Measurements from ENCODE around the gene KMT2B. TPM values are rescaled to one million over a fixed set of nuclear protein-coding genes. Genes with fewer than 3 reads are reported as not detected.

KMT2B gene
- total and polyA plus RNA-seq, 9 of the 15 experiments (the other 6 are each of a cell fraction or from before 2014, with no cell fraction given) = 0.63 to 43.9 (median 8.1) TPM

DNA sequence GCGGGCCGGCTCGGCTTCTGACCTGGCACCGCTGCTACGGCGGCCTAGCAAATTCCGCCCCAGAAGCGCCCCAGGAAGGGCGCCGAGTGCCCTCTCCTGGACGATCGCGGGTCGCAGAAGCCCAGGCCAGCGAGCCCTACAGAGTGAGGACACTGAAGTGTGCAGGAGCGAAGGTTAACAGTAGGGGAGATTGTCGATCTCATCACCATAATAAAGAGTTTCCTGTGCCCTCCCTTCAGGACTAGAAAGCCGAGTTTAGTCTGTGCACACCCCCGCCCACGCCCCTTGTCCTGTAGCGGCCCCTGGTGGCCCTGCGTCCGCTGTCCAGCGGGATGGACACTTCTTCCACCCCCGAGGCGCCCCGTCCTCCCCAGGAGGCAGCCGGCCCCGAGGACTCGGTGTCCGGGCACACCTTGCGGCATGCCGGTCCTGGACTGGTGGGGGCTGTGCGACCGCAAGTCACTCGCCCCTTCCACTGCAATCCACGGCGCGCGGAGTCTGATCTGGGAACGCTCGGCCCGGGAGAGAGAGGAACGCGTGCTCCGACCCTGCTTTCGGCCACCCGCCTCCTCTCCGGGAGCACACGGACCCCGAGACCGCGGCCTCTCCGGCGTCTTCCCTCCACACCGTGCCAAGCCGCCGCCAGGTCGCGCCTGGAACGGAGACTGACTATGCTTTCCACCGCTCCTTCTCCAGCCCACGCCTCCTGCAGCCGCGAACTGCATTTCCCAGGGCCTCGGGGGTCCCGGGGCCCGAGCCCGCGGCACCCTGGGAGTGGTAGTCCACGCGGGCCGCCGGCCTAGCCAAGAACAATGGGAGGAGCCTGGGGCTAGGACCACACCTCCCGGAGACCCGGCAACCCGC is 770 bp upstream of the KMT2B start (continued):
- no peak for TF ChIP-seq ZNF212 (CRISPR knock-in tag; IDR thresholded peaks at IDR 0.05)
- peak; percentile 17; the same call in 1 of the 2 replicates for TF ChIP-seq KLF1 (tag; IDR thresholded peaks at IDR 0.05)
- peak; percentile 78; the same call in 1 of the 2 replicates for TF ChIP-seq ZNF197 (CRISPR knock-in tag; IDR thresholded peaks at IDR 0.05; ENCODE audit: low read depth)
- peak; percentile 98 for TF ChIP-seq EGR1 (conservative IDR thresholded peaks at IDR 0.05)
- TF ChIP-seq, protein P1, sequence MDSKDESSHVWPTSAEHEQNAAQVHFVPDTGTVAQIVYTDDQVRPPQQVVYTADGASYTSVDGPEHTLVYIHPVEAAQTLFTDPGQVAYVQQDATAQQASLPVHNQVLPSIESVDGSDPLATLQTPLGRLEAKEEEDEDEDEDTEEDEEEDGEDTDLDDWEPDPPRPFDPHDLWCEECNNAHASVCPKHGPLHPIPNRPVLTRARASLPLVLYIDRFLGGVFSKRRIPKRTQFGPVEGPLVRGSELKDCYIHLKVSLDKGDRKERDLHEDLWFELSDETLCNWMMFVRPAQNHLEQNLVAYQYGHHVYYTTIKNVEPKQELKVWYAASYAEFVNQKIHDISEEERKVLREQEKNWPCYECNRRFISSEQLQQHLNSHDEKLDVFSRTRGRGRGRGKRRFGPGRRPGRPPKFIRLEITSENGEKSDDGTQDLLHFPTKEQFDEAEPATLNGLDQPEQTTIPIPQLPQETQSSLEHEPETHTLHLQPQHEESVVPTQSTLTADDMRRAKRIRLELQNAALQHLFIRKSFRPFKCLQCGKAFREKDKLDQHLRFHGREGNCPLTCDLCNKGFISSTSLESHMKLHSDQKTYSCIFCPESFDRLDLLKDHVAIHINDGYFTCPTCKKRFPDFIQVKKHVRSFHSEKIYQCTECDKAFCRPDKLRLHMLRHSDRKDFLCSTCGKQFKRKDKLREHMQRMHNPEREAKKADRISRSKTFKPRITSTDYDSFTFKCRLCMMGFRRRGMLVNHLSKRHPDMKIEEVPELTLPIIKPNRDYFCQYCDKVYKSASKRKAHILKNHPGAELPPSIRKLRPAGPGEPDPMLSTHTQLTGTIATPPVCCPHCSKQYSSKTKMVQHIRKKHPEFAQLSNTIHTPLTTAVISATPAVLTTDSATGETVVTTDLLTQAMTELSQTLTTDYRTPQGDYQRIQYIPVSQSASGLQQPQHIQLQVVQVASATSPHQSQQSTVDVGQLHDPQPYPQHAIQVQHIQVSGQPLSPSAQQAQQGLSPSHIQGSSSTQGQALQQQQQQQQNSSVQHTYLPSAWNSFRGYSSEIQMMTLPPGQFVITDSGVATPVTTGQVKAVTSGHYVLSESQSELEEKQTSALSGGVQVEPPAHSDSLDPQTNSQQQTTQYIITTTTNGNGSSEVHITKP (IDR thresholded peaks at IDR 0.05; ENCODE audit: partially characterized antibody) = peak; percentile 72
- TF ChIP-seq, protein P2, sequence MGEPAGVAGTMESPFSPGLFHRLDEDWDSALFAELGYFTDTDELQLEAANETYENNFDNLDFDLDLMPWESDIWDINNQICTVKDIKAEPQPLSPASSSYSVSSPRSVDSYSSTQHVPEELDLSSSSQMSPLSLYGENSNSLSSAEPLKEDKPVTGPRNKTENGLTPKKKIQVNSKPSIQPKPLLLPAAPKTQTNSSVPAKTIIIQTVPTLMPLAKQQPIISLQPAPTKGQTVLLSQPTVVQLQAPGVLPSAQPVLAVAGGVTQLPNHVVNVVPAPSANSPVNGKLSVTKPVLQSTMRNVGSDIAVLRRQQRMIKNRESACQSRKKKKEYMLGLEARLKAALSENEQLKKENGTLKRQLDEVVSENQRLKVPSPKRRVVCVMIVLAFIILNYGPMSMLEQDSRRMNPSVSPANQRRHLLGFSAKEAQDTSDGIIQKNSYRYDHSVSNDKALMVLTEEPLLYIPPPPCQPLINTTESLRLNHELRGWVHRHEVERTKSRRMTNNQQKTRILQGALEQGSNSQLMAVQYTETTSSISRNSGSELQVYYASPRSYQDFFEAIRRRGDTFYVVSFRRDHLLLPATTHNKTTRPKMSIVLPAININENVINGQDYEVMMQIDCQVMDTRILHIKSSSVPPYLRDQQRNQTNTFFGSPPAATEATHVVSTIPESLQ (CRISPR knock-in tag; IDR thresholded peaks at IDR 0.05) = 0 out of 2 replicates have a peak, but pooled peaks have one; percentile 19
- TF ChIP-seq, protein P3, sequence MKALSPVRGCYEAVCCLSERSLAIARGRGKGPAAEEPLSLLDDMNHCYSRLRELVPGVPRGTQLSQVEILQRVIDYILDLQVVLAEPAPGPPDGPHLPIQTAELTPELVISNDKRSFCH (CRISPR knock-in tag; IDR thresholded peaks at IDR 0.05) = no peak
- TF ChIP-seq, protein P3 (tag; IDR thresholded peaks at IDR 0.05) = peak; percentile 25; the same call in 1 of the 2 replicates
- TF ChIP-seq, protein P4, sequence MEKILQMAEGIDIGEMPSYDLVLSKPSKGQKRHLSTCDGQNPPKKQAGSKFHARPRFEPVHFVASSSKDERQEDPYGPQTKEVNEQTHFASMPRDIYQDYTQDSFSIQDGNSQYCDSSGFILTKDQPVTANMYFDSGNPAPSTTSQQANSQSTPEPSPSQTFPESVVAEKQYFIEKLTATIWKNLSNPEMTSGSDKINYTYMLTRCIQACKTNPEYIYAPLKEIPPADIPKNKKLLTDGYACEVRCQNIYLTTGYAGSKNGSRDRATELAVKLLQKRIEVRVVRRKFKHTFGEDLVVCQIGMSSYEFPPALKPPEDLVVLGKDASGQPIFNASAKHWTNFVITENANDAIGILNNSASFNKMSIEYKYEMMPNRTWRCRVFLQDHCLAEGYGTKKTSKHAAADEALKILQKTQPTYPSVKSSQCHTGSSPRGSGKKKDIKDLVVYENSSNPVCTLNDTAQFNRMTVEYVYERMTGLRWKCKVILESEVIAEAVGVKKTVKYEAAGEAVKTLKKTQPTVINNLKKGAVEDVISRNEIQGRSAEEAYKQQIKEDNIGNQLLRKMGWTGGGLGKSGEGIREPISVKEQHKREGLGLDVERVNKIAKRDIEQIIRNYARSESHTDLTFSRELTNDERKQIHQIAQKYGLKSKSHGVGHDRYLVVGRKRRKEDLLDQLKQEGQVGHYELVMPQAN (IDR thresholded peaks at IDR 0.05; ENCODE audit: borderline replicate concordance) = peak; percentile 88
- TF ChIP-seq, protein P5, sequence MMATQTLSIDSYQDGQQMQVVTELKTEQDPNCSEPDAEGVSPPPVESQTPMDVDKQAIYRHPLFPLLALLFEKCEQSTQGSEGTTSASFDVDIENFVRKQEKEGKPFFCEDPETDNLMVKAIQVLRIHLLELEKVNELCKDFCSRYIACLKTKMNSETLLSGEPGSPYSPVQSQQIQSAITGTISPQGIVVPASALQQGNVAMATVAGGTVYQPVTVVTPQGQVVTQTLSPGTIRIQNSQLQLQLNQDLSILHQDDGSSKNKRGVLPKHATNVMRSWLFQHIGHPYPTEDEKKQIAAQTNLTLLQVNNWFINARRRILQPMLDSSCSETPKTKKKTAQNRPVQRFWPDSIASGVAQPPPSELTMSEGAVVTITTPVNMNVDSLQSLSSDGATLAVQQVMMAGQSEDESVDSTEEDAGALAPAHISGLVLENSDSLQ (IDR thresholded peaks at IDR 0.05) = peak; percentile 56
- peak; percentile 77 for TF ChIP-seq FOXJ2 (tag; IDR thresholded peaks at IDR 0.05)
- no peak for TF ChIP-seq TAF9B (IDR thresholded peaks at IDR 0.05; ENCODE audit: partially characterized antibody)
- peak; percentile 40; the same call in 1 of the 2 replicates for TF ChIP-seq TEAD4 (IDR thresholded peaks at IDR 0.05; ENCODE audit: low read length)
- no peak for TF ChIP-seq TEAD4 (CRISPR knock-in tag; IDR thresholded peaks at IDR 0.05; ENCODE audit: borderline replicate concordance)
- TF ChIP-seq NFYB (IDR thresholded peaks at IDR 0.05; ENCODE audit: extremely low read depth, insufficient read length) = no peak
- TF ChIP-seq ELF2 (CRISPR knock-in tag; IDR thresholded peaks at IDR 0.05) = 0 out of 2 replicates have a peak, but pooled peaks have one; percentile 76
- peak; percentile 60 for TF ChIP-seq SMARCA4 (IDR thresholded peaks at IDR 0.05)
- no peak for TF ChIP-seq NUFIP1 (IDR thresholded peaks at IDR 0.05; ENCODE audit: partially characterized antibody)

Data from K562 (cell line).